Ovary (tissue), 9 donors: ENCODE measurements around the gene TMBIM6. TPM values are rescaled to one million over a fixed set of nuclear protein-coding genes. Genes with fewer than 3 reads are reported as not detected.

Source experiments
- DNase-seq, 5 donors: peaks; one replicate each; pipeline ENCODE4 v3.0.0-alpha.2; 2019 to 2020
- H3K27ac ChIP-seq, 2 donors: fragments of 200-600 bp; one replicate each; pipeline versions ENCODE4 v1.5.1 to v1.8.0; 2019 to 2022
- H3K27me3 ChIP-seq: fragments of 200-600 bp; one replicate; pipeline ENCODE4 v1.8.0; 2022
- H3K36me3 ChIP-seq: fragments of 200-600 bp; sonication (generic); one replicate; pipeline ENCODE4 v1.5.1; 2019
- H3K4me1 ChIP-seq: one replicate; pipeline ENCODE4 v1.8.1; 2013; ENCODE audit warnings: mild to moderate bottlenecking, moderate library complexity; ENCODE audit not compliant: insufficient read depth
- H3K4me3 ChIP-seq: fragments of 200-600 bp; sonication (generic); one replicate; pipeline ENCODE4 v1.5.1; 2017
- H3K9me3 ChIP-seq, 2 donors: fragments of 200-600 bp in 1 of 2; sonication (generic) in 1 of 2; one replicate each; pipeline versions ENCODE4 v1.5.1 to v1.8.1; 2013 to 2019; ENCODE audit warnings: mild to moderate bottlenecking in 1 of 2, moderate library complexity in 1 of 2
- EP300 ChIP-seq: sonication (generic); formaldehyde crosslinking; IDR thresholded peaks from one replicate; pipeline ENCODE4 v1.6.1; 2017; ENCODE audit warnings: antibody characterized with exemption
- POLR2A ChIP-seq: fragments of 450-650 bp; IDR thresholded peaks from one replicate; pipeline ENCODE4 v1.6.1; 2017; ENCODE audit warnings: antibody characterized with exemption, mild to moderate bottlenecking, moderate library complexity
- WGBS, 3 donors: extraction: QIAGEN DNeasy Blood & Tissue Kit in 1 of 3; methylation state at CpG; one replicate each; pipeline versions ENCODE4 v1.1.5 to v1.1.7; 2013 to 2017; 5-methylcytosine and 5-hydroxymethylcytosine counted together
- intact Hi-C, 4 donors: fragments of 100-400 bp; cut with DNase I; formaldehyde crosslinking; loops; one replicate each; pipeline versions ENCODE4 v1.11.0 to v1.15.1; 2022 to 2023
- polyA plus RNA-seq, 2 donors: library from polyadenylated mRNA; stranded (reverse); fragments of 200-250 nt in 1 of 2; fragments of 350-450 nt in 1 of 2; fragmentation: Illumina TruSeq in 1 of 2; extraction: RNeasy Lipid Tissue Mini Kit (QIAGEN cat#74804) in 1 of 2; gene quantifications; one replicate each; pipeline ENCODE4 v1.2.3, GENCODE V29; 2013 to 2014
- total RNA-seq, 7 donors: library from RNA; depleted of rRNA in 2 of 7; stranded (reverse); fragments of >200 nt in 2 of 7; fragmentation: NEBNext Ultra II Directional in 3 of 7; extraction: Animal tissue kit (Norgen Biotek cat#: 25700) in 3 of 7; gene quantifications; one replicate each; pipeline versions ENCODE4 v1.1.0 to v1.2.4, GENCODE V29; 2016 to 2023
- TF ChIP-seq, protein P1 (sequence below), 3 donors: fragments of 450-650 bp in 2 of 3; fragments of 200-600 bp in 1 of 3; IDR thresholded peaks; one replicate each; pipeline versions ENCODE4 v1.5.1 to v1.8.0; 2016 to 2022; ENCODE audit warnings: antibody characterized with exemption in 3 of 3, mild to moderate bottlenecking in 1 of 3
- donor health status: DM: no; HTN: no; CAD: no; lungs with moderate emphysema.
- donor health status: DM: no; HTN: no; CAD: no.
- donor health status: Bipolar disorder and iron deficiency.
- donor health status: DM: yes; HTN: yes; CAD: no.
- donor health status: DM: no; HTN: no; CAD: no.
- donor health status: DM: yes; HTN: yes; CAD: no.

Gene TMBIM6
- total and polyA plus RNA-seq, 9 donors: 203 to 677 (median 335) TPM

DNA sequence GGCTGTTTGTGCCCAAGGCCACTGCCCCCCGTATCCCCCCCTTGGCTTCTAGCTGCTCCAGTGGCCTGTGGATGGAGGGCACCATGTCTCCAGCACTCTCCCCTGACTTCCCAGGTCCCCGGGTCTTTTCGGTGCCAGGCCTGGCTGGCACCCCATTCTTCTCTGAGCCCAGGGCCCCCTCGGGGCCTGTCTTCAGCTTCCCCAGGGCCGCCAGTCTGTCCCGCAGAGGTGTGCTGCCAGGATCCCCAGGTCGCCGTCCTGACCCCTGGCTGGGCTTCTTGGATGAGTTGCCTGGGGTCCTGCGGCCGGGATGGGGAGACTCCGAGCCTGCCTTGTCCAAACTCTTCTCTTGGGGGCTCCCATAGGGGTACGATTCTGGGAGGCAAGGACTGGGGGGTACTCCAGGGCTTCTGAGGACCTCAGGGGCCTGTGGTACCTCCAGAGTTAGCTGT lies 54.3 kb downstream of the TMBIM6 start:
- Histone ChIP-seq H3K36me3 (no peaks in the 10 kb centered on the region), H3K27ac (no peak overlapping the region), H3K27me3 (no peaks in the 10 kb centered on the region), H3K4me1 (no peaks in the 10 kb centered on the region), H3K4me3 (no peak overlapping the region), H3K9me3 (no peaks in the 10 kb centered on the region)
- intact Hi-C loops: no loop called here
- no peak for DNase-seq
- TF ChIP-seq EP300 (no peak), POLR2A (no peak)
- TF ChIP-seq, protein P1, sequence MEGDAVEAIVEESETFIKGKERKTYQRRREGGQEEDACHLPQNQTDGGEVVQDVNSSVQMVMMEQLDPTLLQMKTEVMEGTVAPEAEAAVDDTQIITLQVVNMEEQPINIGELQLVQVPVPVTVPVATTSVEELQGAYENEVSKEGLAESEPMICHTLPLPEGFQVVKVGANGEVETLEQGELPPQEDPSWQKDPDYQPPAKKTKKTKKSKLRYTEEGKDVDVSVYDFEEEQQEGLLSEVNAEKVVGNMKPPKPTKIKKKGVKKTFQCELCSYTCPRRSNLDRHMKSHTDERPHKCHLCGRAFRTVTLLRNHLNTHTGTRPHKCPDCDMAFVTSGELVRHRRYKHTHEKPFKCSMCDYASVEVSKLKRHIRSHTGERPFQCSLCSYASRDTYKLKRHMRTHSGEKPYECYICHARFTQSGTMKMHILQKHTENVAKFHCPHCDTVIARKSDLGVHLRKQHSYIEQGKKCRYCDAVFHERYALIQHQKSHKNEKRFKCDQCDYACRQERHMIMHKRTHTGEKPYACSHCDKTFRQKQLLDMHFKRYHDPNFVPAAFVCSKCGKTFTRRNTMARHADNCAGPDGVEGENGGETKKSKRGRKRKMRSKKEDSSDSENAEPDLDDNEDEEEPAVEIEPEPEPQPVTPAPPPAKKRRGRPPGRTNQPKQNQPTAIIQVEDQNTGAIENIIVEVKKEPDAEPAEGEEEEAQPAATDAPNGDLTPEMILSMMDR (IDR thresholded peaks at IDR 0.05): no peak
- 82 to 94% (median 87%) methylated on average over 11 to 12 of the region's 12 CpGs for WGBS, 3 donors

DNA sequence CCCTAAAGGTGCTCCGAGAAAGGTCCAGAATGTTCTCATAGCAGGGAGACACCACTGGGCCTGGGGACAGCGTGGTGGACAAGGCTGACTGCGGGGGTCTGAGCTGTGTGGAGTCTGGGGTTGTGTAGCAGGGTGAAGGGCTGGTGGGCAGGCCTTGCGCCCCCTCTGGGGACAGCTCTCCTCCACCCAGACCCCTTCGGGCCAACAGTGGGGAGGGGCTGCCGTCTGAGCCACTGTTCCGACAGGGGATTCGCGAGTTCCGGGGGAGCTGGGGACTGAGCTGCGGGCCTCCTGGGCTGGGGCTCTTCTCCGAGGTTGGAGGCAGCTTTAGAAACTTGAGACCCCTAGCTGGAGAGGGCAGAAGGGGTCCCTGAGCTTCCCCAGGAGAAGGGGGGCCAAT lies 54.8 kb downstream of the TMBIM6 start:
- no peaks in the 10 kb centered on the region for H3K36me3 ChIP-seq
- intact Hi-C loops: no loop called here

DNA sequence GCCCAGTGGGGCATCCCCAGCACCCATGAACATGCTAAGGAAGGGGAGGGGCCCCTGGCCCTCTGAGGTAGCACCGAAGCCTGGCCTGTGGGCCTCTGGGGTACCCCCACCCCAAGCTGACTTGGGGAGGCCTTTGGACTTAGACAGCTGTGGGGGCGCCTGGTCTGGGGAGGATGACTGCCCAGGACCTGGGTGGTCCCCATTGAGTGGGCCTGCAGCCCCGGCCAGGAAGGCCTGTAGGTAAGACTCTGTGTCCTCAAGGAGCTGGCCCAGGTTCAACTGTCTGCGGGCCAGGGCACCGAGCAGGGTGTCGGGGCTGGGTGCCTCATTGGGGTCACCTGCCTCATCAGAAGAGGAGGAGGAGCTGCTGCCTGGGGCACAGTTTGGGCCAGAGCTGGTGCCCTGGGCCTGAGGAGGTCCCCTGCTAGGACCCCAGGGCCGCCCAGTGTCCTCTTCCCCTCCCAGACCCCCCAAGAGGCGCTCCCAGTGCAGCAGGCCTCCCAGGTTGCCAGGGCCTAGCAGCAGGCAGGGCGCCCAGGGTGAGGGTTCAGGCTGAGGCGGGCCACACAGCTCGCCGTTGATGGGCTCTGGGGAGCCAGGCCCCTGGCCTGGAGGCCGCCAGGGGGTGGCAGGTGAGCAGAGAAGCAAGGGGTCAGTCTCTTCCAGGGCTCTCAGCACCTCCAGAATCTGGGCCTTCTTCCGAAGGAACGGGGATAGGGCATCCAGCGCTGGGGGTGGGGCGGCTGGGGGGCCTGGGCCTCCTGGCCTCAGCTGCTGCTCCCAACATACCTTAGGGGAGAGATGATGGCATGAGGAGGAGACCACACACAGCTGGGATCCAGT lies 55.5 kb downstream of the TMBIM6 start:
- DNase-seq: no peak
- H3K4me1 ChIP-seq: no peaks in the 10 kb centered on the region
- H3K27me3 ChIP-seq: no peaks in the 10 kb centered on the region
- intact Hi-C loops: no loop called here
- TF ChIP-seq POLR2A: no peak
- TF ChIP-seq, protein P1 (IDR thresholded peaks at IDR 0.05): no peak
- TF ChIP-seq EP300: no peak
- no peak overlapping the region for H3K4me3 ChIP-seq
- no peaks in the 10 kb centered on the region for H3K36me3 ChIP-seq
- H3K27ac ChIP-seq: no peak overlapping the region
- 82 to 88% (median 84%) methylated on average over 12 to 17 of the region's 17 CpGs for WGBS, 3 donors
- H3K9me3 ChIP-seq: no peaks in the 10 kb centered on the region

More for the DNA sequence above, 54.8 kb downstream of the TMBIM6 start:
- no peak for TF ChIP-seq EP300
- TF ChIP-seq POLR2A: no peak
- TF ChIP-seq, protein P1 (IDR thresholded peaks at IDR 0.05): no peak
- Histone ChIP-seq H3K27me3 (no peaks in the 10 kb centered on the region), H3K4me3 (no peak overlapping the region), H3K9me3 (no peaks in the 10 kb centered on the region), H3K4me1 (no peaks in the 10 kb centered on the region), H3K27ac (no peak overlapping the region)
- 82 to 84% (median 82%) methylated on average over 12 of the region's 12 CpGs for WGBS, 3 donors
- DNase-seq: no peak

DNA sequence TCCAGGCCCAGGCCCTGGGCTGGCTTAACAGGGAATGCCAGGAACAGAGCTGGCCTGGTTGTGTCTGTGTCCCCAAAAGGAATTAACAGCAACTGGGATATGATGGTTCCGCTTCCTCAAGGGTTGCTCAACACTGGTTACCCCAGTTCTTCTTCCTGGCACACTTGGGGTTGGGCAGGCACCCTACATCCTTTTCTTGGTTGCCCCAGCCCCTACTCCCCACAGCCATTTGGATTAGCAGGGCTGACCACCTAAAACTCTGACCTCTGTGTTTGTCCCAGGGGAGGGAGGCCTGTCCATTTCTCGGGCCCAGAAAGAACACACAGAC lies 56.1 kb downstream of the TMBIM6 start:
- WGBS, 3 donors: 67 to 77% (median 75%) methylated on average over 2 of the region's 2 CpGs
- TF ChIP-seq, protein P1 (IDR thresholded peaks at IDR 0.05): no peak

More for the DNA sequence above, 56.1 kb downstream of the TMBIM6 start:
- Histone ChIP-seq H3K27ac (no peak overlapping the region), H3K9me3 (no peaks in the 10 kb centered on the region), H3K4me1 (no peaks in the 10 kb centered on the region), H3K27me3 (no peaks in the 10 kb centered on the region), H3K4me3 (no peak overlapping the region), H3K36me3 (no peaks in the 10 kb centered on the region)
- DNase-seq: no peak
- intact Hi-C loops: no loop called here
